Immature natural killer cell (primary cell): Measurements from ENCODE around the gene NAPA. TPM values are rescaled to one million over a fixed set of nuclear protein-coding genes. Genes with fewer than 3 reads are reported as not detected.
A peak's percentile ranks its signal among the peaks of the same experiment; 100 is the strongest.

Source experiments
- DNase-seq, 3 donors: peaks; one replicate each; pipeline ENCODE4 v3.0.0; 2022; ENCODE audit warnings: mixed read lengths in 1 of 3
- H3K27ac Mint-ChIP-seq, 6 donors: one replicate each; pipeline ENCODE4 v1.8.0; 2020; ENCODE audit warnings: mixed read lengths in 6 of 6, mild to moderate bottlenecking in 5 of 6, inconsistent platforms in 4 of 6, moderate library complexity in 3 of 6
- H3K27me3 Mint-ChIP-seq, 3 donors: one replicate each; pipeline ENCODE4 v1.8.0; 2020 to 2021; ENCODE audit warnings: low read depth in 3 of 3, mild to moderate bottlenecking in 3 of 3, mixed read lengths in 3 of 3, moderate library complexity in 3 of 3, inconsistent platforms in 1 of 3
- H3K36me3 Mint-ChIP-seq, 3 donors: one replicate each; pipeline ENCODE4 v1.8.0; 2020; ENCODE audit warnings: mixed read lengths in 3 of 3, inconsistent platforms in 2 of 3, mild to moderate bottlenecking in 2 of 3
- H3K4me1 Mint-ChIP-seq, 2 donors: one replicate each; pipeline ENCODE4 v1.8.0; 2020; ENCODE audit warnings: inconsistent platforms in 2 of 2, mild to moderate bottlenecking in 2 of 2, mixed read lengths in 2 of 2, moderate library complexity in 1 of 2
- H3K4me3 Mint-ChIP-seq, 5 donors: one replicate each; pipeline ENCODE4 v1.8.0; 2020; ENCODE audit warnings: mild to moderate bottlenecking in 5 of 5, mixed read lengths in 5 of 5, inconsistent platforms in 3 of 5, moderate library complexity in 3 of 5
- H3K9me3 Mint-ChIP-seq, 6 donors: one replicate each; pipeline ENCODE4 v1.8.0; 2020; ENCODE audit warnings: mild to moderate bottlenecking in 6 of 6, mixed read lengths in 6 of 6, inconsistent platforms in 4 of 6, moderate library complexity in 3 of 6
- polyA plus RNA-seq, 3 donors: library from polyadenylated mRNA; unstranded; fragments of 300-500 nt; fragmentation: Illumina TruSeq; gene quantifications; one replicate each; pipeline ENCODE4 v1.2.3, GENCODE V29; 2021

NAPA gene
- polyA plus RNA-seq, 3 donors from 2014 or later = 114 to 177 (median 146) TPM

DNA sequence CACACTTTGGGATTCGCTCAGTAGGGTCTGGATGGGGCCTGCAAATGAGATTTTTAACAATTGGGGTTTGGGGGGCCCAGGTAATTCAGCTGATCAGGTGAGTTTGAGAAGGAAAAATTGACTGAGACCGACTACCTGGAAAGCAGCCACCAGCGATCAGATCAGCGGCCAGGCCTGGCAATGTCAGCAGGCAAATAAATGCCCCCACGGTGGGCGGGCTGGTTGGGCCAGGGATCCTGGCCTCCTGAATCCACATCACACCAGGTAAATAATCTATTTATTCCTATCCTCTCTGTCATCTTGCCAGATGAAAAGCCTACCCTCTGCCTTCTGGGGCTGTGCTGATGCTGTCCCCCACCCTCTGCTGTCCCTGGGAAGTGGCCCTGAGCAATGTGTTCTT, 9.4 kb downstream of the NAPA start:
- Mint-ChIP-seq H3K4me3 (no peak overlapping the region), H3K27me3 (peaks cover 0 to 7% (median 2%) of the 10 kb centered on the region in 3 donors), H3K4me1 (peaks cover 16 to 36% of the 10 kb centered on the region in 2 donors), H3K36me3 (peaks cover 4 to 21% (median 9%) of the 10 kb centered on the region in 3 donors), H3K9me3 (no peaks in the 10 kb centered on the region), H3K27ac (peak overlapping the region in 3 of 6 donors; percentile 13 to 85 (median 19))
- no peak for DNase-seq

DNA sequence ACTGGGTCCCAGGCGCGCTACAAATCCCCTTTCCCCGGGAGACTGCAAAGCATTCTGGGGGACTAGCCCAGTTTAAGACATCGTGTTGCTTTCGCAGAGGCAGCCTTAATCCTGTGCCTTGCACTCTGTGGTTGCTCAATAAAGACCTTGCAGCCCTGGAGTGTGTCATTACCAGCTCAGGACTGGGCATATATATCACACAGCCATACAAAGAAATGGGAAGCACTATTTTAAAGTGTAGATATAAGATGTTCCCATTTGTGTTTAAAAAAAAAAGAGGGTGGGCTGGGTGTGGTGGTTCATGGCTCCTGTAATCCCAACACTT, 11.1 kb downstream of the NAPA start:
- Mint-ChIP-seq H3K36me3 (peaks cover 4 to 28% (median 9%) of the 10 kb centered on the region in 3 donors), H3K27ac (no peak overlapping the region), H3K4me3 (no peak overlapping the region)

DNA sequence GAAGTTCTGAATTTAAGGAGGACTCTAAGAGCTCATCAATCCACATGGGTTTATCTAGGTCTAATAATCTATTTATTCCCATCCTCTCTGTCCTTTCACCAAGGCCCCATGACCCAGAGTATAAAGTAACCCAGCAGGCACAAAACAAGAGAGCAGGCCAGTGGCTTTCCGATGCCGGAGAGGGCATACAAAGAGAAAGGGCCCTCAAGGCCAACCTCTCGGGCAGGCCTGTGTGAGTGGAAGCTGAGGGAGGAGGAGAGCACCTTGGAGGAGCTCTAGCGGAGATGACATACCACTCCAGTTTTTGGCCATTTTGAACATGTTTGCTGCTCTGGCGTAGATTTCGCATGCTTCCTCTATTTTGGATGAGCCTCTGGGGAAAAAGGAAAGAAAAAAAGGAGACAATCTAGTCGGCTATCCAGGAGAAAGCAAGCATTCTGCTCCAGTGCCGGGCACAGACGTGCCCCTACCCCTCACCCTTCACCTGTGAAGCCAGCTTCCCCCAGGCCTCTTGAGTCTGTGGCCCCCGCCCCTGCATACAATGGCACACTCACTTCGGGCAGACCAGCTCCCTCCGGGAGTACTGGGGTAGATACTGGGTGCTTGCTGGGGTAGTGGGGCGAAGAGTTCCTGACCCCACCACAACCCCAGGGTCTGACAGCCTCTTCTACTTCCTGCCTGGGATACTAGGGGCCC, 11.6 kb downstream of the NAPA start:
- Mint-ChIP-seq H3K27ac (peak overlapping the region in 1 of 6 donors; percentile 30), H3K36me3 (peaks cover 4 to 28% (median 9%) of the 10 kb centered on the region in 3 donors), H3K27me3 (peaks cover 0 to 7% (median 2%) of the 10 kb centered on the region in 3 donors), H3K4me3 (no peak overlapping the region), H3K9me3 (no peaks in the 10 kb centered on the region), H3K4me1 (peaks cover 5 to 18% of the 10 kb centered on the region in 2 donors)
- DNase-seq = no peak

More for the DNA sequence above, 11.1 kb downstream of the NAPA start:
- Mint-ChIP-seq H3K9me3 (no peaks in the 10 kb centered on the region), H3K27me3 (peaks cover 0 to 4% (median 2%) of the 10 kb centered on the region in 3 donors), H3K4me1 (peaks cover 5 to 19% of the 10 kb centered on the region in 2 donors)
- DNase-seq = no peak

DNA sequence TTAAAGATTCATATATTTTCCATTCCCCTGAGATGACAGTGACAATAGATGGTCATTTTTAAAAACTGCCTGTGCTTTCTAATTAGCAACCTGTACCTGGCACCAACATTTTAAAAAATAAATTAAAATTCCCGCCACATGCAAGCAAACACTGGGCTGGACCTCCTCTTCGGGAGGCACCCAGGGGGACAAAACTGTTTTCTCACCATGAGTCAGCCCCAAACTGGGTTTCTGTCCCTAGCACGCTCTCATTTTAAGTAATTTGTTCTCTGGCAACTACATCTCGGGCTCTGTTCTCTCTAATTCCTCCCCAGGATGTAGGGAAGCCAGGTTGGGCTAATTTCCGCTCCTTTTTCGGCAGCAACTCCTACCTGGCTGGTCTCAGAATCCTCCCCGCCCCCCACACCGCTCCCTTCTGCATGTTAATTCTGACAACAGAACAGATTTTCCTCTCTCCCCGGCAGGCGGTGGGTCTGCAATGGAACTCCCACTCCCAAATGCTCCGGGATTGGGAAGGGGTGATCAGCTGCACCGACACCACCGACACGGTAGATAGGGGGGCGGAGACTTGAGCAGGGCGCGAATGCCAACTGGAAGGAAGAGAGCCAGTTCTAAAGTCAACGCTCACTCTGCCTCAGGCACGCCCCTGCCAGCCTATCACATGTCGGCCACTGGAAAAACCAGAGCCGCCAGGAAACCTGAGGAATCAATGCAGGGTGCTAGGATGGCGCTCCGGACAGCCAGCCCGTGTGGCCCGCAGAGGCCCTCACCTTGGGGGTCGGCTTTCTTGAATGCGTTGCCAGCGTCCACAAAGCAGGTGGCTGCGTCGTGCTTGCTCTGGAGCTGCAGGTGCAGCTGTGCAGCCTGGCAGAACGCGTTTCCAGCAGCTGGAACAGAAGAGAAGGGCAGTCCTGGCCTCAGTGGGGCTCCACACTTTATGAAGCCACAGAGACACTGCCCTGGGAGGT, 14.7 kb downstream of the NAPA start:
- Mint-ChIP-seq H3K4me3 (no peak overlapping the region), H3K27me3 (peaks cover 2 to 4% (median 4%) of the 10 kb centered on the region in 3 donors), H3K36me3 (peaks cover 4 to 28% (median 9%) of the 10 kb centered on the region in 3 donors), H3K9me3 (no peaks in the 10 kb centered on the region), H3K4me1 (peaks cover 11 to 30% of the 10 kb centered on the region in 2 donors), H3K27ac (no peak overlapping the region)
- no peak for DNase-seq

DNA sequence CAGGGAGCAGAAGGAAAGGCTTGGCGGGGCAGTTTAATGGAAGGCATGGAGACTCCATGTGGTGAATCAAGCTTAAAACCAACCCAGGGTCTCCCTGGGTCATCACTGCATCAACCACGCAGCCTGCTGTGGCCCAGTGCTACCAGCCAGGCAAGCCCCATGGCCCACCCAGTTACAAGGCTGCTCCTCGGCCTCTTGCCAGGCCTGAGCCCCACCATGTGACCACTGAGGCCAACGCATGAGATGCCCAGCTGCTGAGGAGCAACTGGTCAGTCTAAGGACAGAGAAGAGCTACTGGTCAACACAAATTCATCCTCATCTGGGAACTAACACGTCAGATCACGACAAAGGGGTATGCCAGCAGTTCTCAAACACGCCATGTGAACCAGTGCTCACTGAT, 15.5 kb downstream of the NAPA start:
- Mint-ChIP-seq H3K4me1 (peaks cover 17 to 28% of the 10 kb centered on the region in 2 donors), H3K27me3 (peaks cover 0 to 9% (median 3%) of the 10 kb centered on the region in 3 donors), H3K27ac (no peak overlapping the region), H3K4me3 (no peak overlapping the region), H3K36me3 (peaks cover 4 to 28% (median 9%) of the 10 kb centered on the region in 3 donors), H3K9me3 (no peaks in the 10 kb centered on the region)
- DNase-seq = no peak

DNA sequence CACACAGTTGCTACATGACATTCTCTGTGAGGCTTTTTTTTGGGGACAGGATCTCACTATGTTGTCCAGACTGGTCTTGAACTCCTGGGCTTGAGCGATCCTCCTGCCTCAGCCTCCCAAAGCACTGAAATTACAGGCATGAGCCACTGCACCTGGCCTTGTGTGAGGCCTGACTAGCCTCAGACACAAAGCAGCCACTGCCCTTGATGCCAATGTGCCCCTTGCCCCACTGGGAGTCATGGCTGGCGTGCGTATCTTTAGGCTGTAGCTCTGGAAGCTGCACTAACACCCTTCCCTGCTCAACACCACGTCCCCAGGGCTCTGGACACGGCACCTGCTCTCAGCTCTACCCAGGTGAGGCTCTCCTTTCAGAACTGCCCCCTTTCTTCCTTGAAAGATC, 16.3 kb downstream of the NAPA start:
- Mint-ChIP-seq H3K4me3 (no peak overlapping the region), H3K27ac (peak overlapping the region in 1 of 6 donors; percentile 2), H3K9me3 (no peaks in the 10 kb centered on the region), H3K27me3 (peaks cover 0 to 9% (median 4%) of the 10 kb centered on the region in 3 donors), H3K4me1 (peaks cover 22 to 28% of the 10 kb centered on the region in 2 donors), H3K36me3 (peaks cover 4 to 27% (median 9%) of the 10 kb centered on the region in 3 donors)
- no peak for DNase-seq

DNA sequence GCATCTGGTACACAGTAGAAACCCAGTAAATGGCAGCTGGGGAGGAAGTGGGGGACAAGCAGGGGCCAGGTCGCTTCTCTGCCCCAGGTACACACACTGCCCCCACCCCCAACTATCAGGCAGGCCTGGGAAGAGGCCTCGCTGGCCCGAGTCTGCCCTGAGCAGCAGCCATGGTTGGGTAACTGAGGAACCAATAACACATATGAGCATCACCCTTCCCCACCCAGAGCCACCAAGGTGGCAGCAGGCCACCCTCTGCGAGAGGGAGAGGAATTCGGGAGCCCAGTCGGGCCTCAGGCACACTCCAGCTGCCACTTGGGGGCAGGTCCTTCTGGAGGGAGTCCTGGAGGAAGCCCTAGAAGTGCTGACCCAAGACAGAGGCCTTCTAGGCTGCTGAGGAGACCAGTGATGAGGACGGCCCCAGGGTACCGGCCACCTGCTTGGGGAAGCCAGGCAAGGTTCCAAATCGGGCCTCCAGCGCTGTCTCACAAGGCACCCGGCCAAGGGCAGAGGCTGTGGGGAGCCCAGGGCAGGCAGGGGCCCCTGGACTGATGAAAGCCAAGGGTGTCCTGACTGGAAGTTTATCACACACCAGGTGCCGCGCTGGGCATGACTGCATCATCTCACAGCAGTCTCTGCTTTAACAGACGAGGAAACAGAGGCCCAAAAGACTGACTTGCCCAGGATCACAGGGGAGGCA, 16.9 kb downstream of the NAPA start:
- peak overlapping the region in 2 of 6 donors; percentile 57 to 85 for H3K27ac Mint-ChIP-seq
- H3K36me3 Mint-ChIP-seq = peaks cover 4 to 21% (median 5%) of the 10 kb centered on the region in 3 donors

DNA sequence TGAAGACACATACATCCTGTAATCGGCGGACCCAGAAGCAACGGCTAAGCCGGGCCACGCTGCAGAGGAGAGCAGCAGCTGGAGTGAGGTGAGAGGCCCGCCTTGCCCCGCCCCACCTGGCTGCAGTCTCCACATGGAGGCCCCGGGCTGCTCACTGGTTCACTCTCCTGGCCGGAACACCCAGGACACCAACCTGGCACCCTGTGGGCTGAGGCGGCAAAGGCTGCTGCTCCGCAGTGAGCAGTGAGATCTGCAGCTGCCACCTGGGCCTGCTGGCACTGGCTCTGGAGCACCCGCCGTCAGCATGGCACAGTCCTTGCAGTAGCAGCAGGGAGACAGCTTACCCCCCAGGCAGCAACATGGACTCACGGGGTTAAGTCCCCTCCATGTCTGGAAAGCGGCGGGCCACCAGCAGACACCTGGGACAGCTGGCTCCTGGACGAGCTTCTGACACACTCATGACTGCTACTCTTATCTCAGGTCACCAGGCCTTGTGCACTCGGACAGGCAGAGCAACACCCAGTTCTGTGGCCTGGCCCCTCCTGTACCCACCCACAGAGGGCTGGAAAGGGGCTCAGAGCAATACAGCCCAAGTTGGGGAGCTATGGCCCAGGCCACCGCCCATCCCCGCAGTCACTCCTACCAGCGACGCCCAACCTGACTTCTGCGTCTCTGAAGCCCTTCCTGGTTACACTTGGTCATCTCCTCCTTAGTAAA, 17.7 kb downstream of the NAPA start:
- Mint-ChIP-seq H3K9me3 (no peaks in the 10 kb centered on the region), H3K36me3 (peaks cover 0 to 13% (median 4%) of the 10 kb centered on the region in 3 donors), H3K27ac (peak overlapping the region in 2 of 6 donors; percentile 81 to 93), H3K27me3 (peaks cover 3 to 11% (median 10%) of the 10 kb centered on the region in 3 donors), H3K4me3 (peak overlapping the region in 1 of 5 donors; percentile 11), H3K4me1 (peaks cover 26 to 27% of the 10 kb centered on the region in 2 donors)
- DNase-seq = no peak

More for the DNA sequence above, 16.9 kb downstream of the NAPA start:
- H3K27me3 Mint-ChIP-seq = peaks cover 0 to 10% (median 8%) of the 10 kb centered on the region in 3 donors
- DNase-seq = no peak
- no peak overlapping the region for H3K4me3 Mint-ChIP-seq
- H3K9me3 Mint-ChIP-seq = no peaks in the 10 kb centered on the region
- peaks cover 26 to 32% of the 10 kb centered on the region in 2 donors for H3K4me1 Mint-ChIP-seq

DNA sequence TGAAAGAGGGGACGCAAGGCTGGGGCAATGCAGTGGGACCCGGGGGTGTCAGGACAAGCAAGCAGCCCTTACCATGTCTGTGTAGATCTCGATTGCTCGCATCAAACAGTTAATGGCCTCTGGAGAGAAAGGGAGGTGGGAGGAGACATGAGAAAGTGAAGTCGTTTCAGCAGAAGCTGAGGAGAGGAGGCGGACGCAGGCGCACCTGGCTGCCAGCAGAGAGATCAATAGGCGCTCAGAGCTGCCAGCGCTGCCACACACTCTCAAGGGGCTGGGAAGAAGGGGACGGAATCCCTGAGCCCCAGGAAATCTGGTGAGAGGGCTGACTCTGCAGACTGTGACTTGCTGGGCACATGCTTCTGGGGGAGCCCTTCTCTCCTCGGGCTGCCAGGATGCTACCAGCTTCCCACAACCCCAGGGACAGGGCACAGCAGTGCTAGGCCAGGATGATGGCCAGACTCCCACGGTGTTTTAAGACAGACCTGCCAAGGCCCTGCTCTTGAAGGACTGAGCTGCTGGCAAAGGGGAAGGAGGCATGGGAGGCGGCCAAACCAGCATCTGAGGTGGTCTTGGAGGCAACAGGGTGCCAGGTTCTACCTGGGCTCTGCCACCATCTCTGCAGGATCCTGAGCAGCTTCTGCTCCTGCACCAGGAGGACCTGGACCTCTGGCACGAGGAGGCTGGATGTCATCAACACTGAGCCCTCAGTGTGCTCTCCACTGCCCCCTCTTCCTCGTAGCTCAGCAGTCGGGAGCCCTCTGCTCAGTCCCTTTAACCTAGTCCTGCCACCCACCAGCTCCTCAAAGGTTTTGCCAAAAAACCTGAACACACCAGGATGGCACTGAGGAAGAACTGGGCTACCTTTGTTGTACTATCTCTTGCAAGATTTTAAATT, 19.1 kb downstream of the NAPA start:
- Mint-ChIP-seq H3K4me3 (peak overlapping the region in 3 of 5 donors; percentile 46 to 72 (median 56)), H3K27ac (peak overlapping the region; percentile 49 to 93 (median 77)), H3K27me3 (peaks cover 9 to 15% (median 13%) of the 10 kb centered on the region in 3 donors), H3K36me3 (peaks cover 0 to 7% (median 0%) of the 10 kb centered on the region in 3 donors), H3K9me3 (no peaks in the 10 kb centered on the region), H3K4me1 (peaks cover 26 to 27% of the 10 kb centered on the region in 2 donors)
- no peak for DNase-seq

DNA sequence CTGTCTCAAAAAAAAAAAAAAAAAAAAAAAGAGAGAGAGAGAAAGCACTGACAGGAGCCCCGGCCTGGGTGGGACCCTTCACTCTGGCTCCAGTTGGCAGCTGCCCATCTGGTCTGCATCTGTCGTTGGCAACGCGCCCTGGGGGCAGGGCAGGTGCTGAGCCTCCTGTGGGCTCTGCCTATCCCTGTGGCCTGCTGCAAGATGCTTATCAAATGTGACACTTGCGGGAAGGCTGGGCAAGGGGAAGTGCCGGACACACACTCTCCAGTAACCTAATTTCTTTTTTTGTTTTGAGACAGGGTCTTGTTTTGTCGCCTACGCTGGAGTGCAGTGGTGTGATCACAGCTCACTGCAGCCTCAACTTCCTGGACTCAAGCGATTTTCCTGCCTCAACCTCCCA, 20.1 kb downstream of the NAPA start:
- DNase-seq = peak in 1 of 3 donors; percentile 33
- Mint-ChIP-seq H3K4me1 (peaks cover 26 to 27% of the 10 kb centered on the region in 2 donors), H3K9me3 (no peaks in the 10 kb centered on the region), H3K27me3 (peaks cover 11 to 16% (median 15%) of the 10 kb centered on the region in 3 donors), H3K4me3 (peak overlapping the region in 2 of 5 donors; percentile 56 to 72), H3K27ac (peak overlapping the region; percentile 31 to 93 (median 77)), H3K36me3 (peaks cover 0 to 10% (median 4%) of the 10 kb centered on the region in 3 donors)

DNA sequence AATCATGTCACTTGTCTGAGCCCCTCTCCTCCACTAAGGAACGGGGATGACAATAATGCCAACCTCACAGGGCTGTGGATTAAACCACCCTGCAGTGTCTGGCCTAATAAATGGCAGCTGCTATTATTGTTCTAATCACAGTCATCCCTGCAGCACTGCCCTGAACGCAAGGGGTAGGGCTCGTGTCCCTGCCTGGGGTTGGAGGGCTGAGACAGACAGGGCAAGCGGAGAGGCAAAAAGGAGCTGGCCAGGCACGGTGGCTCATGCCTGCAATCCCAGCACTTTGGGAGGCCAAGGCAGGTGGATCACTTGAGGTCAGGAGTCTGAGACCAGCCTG, 20.7 kb downstream of the NAPA start:
- H3K36me3 Mint-ChIP-seq = peaks cover 0 to 10% (median 4%) of the 10 kb centered on the region in 3 donors
- peaks cover 26 to 27% of the 10 kb centered on the region in 2 donors for H3K4me1 Mint-ChIP-seq
- H3K4me3 Mint-ChIP-seq = peak overlapping the region in 4 of 5 donors; percentile 42 to 72 (median 50)
- peaks cover 11 to 16% (median 15%) of the 10 kb centered on the region in 3 donors for H3K27me3 Mint-ChIP-seq
- DNase-seq = no peak
- no peaks in the 10 kb centered on the region for H3K9me3 Mint-ChIP-seq
- peak overlapping the region; percentile 28 to 93 (median 69) for H3K27ac Mint-ChIP-seq
